GM19238 (cell line): Measurements from ENCODE around the gene RGMA.
"Not testable (repeated sequence)": the region's sequence is repeated elsewhere in the genome, so short reads cannot be mapped to it uniquely, and the experiment has no call there.

Experiments used
- DNase-seq: peaks from one replicate; pipeline ENCODE4 v3.0.0; 2011; ENCODE audit warnings: low spot score; ENCODE audit not compliant: insufficient read length

Gene RGMA

DNA sequence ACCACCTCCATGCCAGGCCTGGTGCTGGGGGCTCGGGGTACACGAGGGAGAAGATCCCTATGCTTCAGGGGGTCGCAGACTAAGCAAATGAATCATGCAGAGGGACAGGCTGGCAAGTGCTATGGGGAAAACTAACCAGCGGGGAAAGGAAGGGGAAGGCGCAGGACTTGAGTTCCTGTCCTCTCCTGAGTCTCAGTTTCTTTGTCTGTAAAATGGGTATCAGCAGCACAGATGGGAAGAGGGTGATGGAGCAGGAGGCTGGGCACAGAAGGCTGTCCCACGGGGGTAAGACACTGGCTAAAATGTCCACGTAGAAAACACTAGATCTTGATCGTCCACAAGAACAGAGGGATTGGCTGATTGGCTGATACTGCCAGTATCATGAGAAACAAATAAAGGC is 39.8 kb downstream of the RGMA start:
- no peak for DNase-seq

GRCh38 chr15:93048759-93049161 is 40.3 kb downstream of the RGMA start:
- DNase-seq: no peak

GRCh38 chr15:93048426-93048721 is 40.6 kb downstream of the RGMA start:
- DNase-seq: no peak

- DNase-seq: no peak
Observed at GRCh38 chr15:93047621-93048425, 41.2 kb downstream of the RGMA start.

GRCh38 chr15:93046721-93047120 is 42.3 kb downstream of the RGMA start:
- no peak for DNase-seq

DNA sequence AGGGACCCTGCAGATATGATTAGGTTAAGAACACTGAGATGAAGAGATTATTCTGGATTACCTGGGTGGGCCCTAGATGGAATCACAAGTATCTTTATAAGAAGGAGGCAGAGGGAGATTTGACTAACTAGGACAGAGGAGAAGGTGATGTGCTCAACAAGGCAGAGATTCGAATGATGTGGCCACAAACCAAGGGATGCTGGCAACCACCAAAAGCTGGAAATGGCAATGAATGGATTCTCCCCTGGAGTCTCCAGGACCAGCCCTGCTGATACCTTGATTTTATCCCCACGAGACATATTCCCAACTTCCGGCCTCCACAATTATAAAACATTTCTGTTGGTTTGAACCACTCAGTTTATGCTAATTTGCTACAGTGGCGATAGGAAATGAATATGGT is 42.9 kb downstream of the RGMA start:
- DNase-seq: no peak

DNA sequence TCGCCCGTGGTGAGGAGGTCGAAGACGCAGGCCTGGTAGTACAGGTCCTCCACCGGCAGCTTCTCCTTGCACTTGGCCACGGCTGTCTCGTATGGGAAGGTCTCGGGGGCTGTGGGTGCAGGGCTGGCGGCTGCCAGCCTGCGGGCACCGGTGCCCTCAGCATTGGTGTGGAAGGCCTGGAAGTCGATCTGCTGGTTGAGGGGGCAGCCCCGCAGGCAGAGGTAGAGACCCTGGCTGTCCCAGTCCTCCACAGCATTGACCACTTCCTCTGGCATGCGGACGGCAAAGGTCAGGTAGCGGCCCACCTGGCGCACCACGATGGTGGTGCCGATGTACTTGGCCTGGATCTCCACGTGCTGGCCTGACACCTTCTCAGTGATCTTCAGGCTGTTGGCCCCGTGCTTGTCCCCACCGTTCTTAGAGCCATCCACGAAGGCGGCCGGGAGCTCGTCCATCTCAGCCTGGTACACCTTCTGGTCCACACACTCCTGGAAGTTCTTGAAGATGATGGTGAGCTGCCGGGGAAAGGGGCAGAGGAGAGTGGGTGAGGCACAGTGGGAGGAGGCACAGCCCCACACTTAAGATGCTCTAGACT is 43.7 kb downstream of the RGMA start:
- no peak for DNase-seq

- no peak for DNase-seq
Observed at GRCh38 chr15:93044301-93045190, 44.5 kb downstream of the RGMA start.

GRCh38 chr15:93043621-93044300 is 45.2 kb downstream of the RGMA start:
- no peak for DNase-seq

- DNase-seq: no peak
Observed at GRCh38 chr15:93042691-93043378, 46.2 kb downstream of the RGMA start.

GRCh38 chr15:93042211-93042610 is 46.8 kb downstream of the RGMA start:
- DNase-seq: no peak

DNA sequence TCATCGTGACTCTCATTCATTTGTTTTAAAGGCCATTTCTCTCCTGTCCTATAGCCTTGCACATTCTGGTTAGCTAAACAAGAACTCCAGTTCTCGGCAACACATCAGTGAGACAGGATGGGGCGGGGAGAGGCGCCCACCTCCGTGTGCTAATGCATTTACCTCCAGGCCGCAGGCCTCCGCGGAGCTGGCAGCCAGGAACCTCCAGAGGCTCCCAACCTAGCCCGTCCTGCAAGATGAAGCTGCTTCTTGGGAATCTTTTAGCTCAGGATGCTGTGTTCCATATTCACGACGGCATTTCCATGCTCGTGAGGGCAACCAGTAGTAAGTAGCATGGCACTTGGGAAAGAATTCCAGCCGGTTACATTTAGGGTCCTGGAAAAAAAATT is 47.9 kb downstream of the RGMA start:
- no peak for DNase-seq

GRCh38 chr15:93040288-93041158 is 48.5 kb downstream of the RGMA start:
- no peak for DNase-seq

DNA sequence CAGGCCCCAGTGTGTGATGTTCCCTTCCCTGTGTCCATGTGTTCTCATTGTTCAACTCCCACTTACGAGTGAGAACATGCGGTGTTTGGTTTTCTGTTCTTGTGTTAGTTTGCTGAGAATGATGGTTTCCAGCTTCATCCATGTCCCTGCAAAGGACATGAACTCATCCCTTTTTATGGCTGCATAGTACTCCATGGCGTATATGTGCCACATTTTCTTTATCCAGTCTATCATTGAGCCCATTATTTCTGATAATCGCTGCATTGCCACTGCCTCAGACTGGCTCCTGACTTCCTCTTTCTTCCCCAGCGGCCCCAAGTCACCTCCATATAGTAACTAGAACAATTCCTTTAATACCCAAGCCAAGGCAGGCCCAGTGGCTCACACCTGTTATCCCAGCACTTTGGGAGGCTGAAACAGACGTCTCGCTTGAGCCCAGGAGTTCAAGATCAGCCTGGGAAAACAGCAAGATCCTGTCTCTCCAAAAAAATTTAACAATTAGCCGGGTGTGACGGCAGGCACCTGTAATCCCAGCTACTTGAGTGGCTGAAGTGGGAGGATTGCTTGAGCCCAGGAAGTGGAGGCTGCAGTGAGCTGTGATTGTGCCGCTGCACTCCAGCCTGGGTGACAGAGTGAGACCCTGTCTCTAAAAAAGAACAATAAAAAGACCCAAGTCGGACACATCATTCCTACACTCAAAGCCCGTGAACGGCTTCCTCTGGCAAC is 49.3 kb downstream of the RGMA start:
- not testable (repeated sequence) for DNase-seq

GRCh38 chr15:93037820-93038705 is 50.9 kb downstream of the RGMA start:
- no peak for DNase-seq

DNA sequence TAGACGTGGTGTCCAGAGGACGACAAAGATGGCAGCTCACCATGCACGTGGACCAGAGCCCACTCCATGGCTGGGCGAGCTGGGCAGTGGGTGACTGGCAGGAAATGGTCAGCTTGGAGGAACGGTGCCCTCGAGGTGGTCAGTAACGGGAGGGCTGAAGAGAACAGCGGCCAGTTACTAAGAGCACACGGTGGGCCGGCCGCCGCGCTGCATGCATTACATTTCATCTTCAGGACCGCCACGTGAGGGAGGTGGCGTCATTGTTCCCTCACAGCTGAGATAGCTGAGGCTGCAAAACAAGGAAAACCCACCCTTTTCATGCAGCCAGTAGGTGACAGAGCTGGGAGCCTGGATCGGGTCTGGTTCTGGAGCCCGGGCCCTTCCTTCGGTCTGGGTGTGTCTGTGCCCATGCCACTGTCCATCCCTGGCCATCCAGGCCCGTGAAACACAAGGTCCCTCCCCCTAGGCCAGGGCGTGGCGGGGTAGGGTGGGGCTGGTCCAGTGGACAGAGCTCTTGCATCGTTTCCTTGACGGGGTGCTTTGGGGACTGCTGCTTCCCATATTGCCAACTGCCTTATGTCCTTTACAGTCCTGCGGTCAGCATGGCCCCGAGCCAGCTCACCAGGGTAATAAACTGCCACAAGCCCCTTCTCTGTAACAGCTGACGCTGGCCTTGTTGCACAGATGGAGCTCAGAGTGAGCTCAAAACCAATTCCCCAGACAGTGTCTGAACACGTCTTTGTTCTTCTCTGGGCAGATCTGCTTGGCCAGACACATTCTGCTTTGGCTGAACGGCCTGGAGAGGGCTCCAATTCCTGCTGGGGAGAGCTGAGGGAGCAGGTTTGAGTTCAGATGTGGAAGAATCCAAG is 51.8 kb downstream of the RGMA start:
- DNase-seq: no peak

DNA sequence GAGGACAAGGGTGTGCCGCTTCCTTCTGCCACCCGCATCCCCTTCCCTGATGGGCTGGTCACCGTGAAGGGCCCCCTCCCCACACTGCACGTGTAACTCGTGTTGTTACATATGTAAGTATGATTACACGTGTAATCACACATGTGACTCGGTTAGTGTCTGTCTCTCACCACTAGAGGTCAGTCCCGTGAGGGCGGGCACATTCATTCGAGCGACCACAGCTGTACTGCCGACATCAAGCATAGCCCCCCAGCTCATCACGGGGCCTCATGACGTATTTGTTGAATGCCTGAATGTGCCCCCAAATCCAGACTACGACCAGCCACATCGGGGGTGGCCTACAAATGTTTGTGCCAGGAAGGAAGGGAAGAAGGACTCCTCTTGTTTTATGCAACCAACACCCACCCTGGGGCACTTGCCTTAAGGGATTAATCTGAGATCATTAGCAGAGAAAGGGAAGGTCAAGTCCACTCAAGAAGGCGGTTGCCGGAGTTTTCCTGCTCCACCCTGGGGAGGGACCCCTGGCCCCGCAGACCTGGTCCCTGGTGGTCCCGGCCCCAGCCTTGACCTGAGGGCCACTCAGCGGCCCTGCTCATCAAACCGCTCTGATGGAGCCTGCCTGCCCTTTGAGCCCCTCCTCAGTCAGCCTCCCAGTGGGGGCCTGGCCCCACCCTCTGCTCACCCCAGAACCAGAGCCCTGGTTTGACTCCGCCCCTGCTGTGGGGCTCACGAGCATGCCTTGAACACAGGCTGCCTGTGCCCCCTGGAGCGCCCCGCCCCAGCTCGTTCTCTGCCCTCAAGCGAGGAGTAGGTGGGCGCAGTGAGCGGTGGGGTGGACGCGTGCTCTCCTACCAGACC is 52.8 kb downstream of the RGMA start:
- DNase-seq: peak; percentile 58
